GM18508 (cell line): Measurements from ENCODE around the gene ZNF446.
"Not testable (repeated sequence)": the region's sequence is repeated elsewhere in the genome, so short reads cannot be mapped to it uniquely, and the experiment has no call there.

ENCODE experiments used
- ATAC-seq: cut with Tn5 transposase; IDR thresholded peaks from one replicate; pipeline ENCODE4 v1.9.1; 2021; ENCODE audit warnings: moderate number of reproducible peaks; ENCODE audit not compliant: insufficient read depth, unreplicated experiment

Gene ZNF446

DNA sequence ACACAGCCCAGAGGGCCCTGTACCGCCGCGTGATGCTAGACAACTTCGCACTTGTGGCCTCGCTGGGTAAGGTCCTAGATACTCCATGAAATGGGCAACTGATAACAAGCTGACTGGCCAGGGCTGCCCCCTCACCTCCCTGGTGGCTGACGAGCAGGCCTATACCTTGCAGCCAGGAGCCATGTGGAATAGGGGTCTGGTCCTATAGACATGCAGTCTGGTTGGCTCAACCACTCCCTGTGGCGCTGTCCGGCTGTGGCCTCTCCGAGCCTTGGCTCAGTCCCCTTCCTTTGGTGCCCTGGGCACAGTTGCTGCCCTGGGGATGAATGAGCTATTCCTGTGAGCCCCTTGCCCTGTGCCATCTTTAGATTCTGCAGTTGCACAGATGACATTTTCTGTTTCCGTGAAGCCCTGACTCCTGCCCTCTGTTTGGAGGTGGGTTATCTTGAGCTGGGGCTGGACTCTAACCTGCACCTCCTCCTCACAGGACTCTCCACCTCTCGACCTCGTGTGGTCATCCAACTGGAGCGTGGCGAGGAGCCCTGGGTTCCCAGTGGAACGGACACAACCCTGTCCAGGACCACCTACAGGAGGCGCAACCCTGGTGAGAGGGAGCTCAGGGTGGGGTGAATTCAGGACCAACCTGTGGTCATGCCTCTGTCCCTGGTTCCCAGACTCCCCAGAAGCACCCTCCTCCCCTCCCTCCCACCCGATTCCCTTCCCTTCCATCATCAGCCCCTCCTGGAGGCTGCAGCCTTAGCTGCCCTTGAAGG is 6.7 kb upstream of the ZNF446 start:
- no peak for ATAC-seq

DNA sequence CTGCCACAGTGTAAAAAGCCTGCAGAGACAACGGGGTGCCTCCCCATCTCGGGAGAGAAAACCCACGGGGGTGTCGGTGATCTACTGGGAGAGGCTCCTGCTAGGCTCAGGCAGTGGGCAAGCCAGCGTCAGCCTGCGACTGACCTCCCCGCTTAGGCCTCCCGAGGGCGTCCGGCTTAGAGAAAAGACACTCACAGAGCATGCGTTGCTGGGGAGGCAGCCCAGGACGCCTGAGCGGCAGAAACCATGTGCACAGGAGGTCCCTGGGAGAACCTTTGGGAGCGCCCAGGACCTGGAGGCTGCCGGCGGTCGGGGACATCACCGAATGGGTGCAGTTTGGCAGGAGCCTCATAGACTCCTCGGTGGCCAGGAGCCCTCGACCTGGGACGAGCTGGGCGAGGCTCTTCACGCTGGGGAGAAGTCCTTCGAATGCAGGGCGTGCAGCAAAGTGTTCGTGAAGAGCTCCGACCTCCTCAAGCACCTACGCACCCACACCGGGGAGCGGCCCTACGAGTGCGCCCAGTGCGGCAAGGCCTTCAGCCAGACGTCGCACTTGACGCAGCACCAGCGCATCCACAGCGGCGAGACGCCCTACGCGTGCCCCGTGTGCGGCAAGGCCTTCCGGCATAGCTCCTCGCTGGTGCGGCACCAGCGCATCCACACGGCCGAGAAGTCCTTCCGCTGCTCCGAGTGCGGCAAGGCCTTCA is 5.2 kb upstream of the ZNF446 start:
- ATAC-seq, result not testable (repeated sequence)

DNA sequence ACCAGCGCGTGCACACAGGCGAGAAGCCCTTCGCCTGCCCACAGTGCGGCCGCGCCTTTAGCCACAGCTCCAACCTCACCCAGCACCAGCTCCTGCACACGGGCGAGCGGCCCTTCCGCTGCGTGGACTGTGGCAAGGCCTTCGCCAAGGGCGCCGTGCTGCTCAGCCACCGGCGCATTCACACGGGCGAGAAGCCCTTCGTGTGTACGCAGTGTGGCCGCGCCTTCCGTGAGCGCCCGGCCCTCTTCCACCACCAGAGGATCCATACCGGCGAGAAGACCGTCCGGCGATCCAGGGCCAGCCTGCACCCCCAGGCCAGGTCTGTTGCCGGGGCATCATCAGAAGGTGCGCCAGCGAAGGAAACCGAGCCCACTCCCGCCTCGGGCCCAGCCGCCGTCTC is 4.4 kb upstream of the ZNF446 start:
- ATAC-seq, result no peak

DNA sequence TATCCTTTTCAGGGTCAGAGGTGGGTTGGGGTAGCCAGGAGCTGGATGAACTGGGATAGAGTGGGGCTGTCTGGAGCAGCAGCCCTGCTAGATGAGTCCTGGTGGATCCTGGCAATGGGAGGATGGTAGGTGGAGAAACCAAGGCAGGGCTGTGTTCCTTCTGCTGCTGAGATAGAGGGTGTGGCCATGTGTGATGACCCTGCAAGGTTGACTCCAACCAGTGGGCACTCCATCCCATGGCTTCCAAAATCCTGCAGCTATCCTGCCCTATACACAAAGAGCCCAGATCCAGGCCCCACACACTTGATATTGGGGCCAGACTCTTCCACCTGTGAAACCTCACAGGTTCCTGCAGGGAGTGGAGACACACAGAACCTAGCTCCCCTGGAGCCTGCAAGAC is 2.4 kb upstream of the ZNF446 start:
- no peak for ATAC-seq

DNA sequence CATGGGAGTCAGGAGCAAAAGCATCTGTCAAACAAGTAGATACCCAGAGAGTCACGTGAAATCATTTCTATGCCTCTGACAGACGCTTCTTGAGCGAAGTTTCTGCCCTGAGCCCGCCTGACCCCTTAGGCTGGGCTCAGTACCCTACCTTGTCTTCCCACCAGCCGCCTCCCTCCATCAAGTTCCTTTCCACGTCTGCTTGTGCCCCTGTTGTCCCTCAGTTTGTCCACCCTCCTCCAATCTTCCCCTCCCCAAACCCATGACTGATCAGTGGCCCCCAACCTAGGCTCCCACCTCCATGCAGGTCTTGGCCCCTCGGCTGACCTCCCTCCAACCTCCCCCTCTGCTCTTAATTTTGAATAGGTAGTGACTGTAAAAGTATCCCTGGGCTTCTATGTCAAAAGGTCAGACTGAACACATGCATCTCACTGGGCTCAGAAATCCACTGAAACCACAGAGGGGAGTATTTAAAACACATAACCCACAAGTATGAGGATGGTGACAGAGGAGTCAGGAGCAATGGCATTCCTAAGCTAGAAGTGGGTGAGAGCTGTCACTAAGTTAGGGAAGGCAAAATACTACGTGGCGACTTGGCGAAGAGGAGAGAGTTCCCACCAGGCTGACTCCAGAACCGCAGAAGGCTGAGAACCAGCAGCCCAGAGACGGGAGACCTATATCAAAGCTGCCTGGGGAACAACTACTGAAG is 1.7 kb upstream of the ZNF446 start:
- no peak for ATAC-seq

DNA sequence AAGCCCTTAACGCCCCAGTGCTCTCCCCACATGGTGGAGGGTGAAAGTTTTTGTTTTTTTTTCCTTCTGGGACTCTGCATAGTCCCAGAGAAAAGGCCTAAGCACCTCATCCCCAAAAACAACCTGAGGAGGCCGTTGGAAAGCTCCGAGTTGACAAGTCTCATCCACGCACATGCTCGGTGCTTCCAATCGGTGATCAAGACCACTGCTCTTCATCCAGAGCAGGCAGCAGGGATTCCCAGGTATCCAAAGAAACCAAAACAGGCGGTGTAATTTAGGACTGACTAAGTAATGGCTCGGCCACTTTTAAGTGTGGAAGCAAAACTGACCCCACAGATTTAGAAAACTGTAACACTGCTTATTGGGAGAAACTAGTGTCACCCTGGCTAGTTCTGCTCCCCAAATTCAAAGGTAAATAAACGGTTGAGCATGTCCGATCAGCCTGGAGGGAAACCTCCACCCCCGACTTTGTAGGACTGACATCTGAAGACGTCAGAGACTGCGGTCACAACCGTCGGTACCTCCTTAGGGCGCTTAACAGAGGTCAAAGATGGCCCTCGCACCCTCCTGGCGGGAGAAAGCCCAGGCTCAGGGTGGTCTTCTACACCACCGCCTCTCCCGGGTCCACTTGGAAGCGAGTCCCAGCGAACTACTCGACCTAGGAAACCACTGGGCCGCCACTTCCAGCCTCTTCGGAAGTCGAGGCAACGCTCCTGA is 997 bp upstream of the ZNF446 start:
- ATAC-seq, result peak; percentile 4

DNA sequence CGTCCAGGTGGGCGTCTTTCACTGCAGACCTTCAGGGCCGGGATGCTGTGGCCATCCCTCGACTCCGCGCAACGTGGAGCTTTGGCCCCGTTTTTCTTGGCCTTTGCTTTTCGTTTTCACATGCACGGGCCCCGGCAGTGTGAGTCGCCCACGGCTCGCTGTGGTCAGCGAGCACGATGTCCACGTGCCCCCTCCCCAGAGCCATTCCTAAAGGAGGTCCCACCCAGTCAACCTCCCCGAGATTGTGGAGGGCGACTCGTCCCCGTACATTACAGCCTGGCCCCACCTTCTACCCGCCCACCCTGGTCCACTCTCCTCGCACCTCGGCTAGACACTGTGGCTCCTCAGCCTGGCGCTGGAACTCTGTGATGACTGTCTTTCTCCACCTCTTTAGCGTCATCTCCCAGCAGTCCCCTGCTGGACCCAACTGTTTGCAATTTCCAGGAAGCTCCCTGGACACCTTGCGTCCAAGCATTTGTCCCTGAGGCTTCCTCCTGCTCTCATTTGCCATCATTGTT is 405 bp downstream of the ZNF446 start:
- no peak for ATAC-seq

DNA sequence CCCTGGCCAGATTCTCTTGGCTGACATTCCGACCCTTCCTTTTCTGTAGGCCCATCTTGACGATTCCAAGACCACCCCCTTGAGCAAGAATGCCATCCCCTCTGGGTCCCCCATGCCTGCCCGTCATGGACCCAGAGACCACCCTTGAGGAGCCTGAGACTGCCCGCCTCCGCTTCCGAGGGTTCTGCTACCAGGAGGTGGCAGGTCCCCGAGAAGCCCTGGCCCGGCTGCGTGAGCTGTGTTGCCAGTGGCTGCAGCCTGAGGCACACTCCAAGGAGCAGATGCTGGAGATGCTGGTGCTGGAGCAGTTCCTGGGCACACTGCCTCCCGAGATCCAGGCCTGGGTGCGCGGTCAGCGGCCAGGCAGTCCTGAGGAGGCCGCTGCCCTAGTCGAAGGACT is 978 bp downstream of the ZNF446 start:
- no peak for ATAC-seq

DNA sequence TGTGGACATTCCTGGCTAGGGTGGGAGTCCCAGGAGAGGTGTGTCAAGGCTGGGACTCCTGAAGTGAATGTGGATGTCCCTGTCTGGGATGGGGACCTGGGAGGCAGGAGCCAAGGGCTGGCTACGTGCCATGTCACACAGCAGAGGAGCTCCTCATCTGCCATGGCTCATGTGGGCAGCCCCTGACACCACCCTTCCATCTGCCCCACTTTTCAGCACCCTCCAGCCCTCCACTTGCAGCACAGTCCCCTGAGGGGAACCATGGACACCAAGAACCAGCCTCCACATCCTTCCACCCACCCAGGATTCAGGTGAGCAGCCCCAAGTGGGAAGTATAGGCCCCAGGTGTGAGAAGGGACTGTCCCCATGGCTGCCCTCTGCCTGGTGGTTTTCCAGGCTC is 1.7 kb downstream of the ZNF446 start:
- no peak for ATAC-seq

DNA sequence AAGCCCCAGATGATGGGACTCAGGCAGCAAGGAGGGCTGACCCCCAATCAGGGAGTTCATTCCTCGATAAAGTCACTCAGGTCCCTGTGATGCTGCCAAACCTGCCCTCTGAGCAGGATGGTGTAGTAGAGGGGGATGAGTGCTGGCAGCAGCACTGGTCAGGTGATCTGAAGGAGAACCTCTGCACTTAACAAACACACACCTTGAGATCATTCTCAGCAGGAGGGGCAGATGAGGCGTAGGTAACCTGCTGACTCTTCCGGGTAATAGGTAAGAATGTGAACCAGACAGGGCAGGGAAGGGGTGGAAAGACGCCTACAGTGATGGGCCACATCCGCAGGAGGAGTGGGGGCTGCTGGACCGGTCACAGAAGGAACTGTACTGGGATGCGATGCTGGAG is 3.2 kb downstream of the ZNF446 start:
- no peak for ATAC-seq

DNA sequence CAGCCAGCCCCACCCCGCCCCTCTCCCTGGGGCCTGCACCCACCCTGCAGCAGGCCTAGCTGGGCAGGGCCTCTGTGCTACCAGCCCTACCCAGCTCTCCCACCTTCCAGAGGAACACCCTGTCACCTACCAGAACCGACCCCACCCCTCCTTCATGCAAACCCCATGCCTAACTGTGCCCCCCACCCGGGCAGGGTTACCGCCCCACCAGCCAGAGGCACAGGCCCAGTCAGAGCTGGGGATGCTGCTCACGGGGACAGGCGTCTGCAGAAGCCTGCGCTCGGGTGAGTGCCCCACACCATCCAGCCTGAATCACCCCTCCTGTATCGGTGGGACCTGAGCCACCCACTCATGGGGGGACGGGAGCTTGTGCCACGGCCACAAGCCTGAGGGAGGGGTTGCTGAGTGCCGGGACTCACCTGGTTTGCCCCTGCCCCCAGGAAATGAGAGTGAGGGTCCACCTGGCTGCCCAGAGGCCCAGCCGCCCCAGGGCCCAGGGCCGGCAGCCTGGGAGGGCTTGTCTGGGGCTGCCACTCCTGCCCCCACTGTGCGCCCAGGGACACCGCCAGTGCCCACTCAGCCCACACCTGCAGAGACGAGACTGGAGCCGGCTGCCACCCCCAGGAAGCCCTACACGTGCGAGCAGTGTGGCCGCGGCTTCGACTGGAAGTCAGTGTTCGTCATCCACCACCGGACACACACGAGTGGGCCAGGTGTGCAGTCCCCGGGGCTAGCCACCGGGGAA is 3.8 kb downstream of the ZNF446 start:
- no peak for ATAC-seq

DNA sequence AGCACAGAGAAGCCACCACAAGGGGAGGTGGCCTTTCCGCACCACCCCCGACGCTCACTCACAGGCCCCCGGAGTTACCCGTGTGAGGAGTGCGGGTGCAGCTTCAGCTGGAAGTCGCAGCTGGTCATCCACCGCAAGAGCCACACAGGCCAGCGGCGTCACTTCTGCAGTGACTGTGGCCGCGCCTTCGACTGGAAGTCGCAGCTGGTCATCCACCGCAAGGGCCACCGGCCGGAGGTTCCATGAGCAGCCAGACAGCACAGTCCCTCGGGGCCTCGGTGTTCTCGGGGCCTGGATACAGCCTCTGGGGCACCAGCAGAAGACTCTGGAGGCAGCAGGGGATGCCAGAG is 4.3 kb downstream of the ZNF446 start:
- ATAC-seq, result no peak

DNA sequence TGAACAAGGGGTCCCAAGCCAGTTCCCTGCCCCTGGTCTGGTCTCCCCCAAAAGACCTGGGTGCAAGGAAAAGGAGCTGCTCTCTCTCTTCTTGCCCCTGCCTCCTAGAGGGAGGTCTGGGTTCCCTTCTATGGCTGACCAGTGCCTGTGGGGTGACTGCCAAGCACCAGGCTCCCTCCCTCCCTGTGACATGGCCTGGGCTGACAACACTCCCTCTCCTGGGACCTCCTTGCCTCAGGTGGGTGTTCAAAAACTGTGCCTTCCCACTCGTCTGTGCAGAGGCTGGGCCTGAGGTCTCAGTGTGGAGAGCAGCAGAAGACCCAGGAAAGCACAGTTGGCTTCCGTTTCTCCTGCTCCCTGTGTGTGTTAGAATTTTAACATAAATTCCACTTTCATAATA is 4.7 kb downstream of the ZNF446 start:
- ATAC-seq, result no peak

DNA sequence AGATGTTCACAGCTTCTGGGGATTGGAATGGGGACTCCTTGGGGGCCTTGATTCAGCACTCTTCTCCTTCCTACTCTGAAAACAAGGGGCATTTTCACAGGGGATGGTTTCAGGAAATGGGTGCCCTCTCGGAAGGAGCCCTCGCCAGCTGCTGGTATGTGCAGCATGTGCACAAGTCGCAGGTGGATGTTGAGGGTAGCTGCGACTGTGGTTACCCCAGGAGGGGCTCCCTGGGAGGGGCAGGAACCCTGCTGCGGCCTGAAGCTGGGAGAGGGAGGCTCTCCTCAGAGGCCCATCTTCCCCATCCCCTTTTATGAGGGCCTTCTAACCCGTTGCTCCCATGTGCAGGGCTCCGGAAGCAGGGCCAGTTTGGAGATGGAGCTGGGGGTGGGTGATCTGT is 6.2 kb downstream of the ZNF446 start:
- no peak for ATAC-seq

DNA sequence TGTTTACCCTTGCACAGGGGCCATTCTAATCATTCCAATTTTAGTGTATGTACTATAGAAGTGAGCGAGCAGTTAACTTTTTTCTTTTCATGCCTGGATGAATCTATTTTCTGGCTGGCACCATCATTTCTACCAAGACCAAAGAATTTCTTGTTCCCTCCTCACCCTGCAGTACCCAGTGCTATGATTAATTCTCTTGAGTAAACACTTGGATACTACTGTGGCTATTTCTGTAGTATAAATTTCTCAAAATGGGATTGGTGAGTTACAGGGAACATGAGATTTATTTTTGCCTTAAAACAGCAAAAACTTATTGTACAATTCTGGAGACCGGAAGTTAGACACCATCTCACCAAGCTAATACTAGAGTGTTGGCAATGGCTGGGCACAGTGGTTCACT is 7.6 kb downstream of the ZNF446 start:
- no peak for ATAC-seq

DNA sequence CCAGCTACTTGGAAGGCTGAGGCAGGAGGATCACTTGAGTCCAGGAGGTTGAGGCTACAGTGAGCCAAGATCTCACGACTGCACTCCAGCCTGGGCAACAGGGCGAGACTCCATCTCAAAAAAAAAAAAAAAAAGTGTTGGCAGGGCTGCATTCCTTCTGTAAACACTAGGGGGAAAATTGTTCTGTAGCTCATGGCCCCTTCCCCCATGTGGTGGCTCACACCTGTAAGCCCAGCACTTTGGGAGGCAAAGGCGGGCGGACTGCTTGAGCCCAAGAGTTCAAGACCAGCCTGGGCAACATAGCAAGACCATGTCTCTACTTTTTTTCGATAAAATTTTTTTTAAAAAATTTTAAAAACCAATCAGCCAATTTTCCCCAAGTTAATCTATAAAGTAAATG is 8.2 kb downstream of the ZNF446 start:
- not testable (repeated sequence) for ATAC-seq

DNA sequence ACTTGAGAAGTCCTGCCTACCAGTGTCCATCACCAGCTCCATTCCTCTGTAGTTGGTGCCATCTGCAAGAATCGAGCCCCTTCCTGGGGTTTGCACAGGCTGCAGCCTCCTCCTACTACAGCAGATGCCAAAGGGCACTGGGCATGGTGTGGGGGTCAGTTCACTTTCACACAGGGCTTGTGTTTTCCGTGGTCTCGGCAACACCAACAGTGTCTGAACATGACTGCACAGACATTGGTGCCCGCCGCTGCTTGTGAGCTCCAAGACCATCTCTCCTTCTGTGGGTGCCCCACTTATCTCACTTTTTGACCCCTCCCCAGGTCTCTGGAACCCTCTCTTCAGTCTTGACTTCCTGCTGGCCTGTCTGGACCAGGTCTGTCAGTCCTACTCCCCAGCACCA is 15.2 kb downstream of the ZNF446 start:
- no peak for ATAC-seq

DNA sequence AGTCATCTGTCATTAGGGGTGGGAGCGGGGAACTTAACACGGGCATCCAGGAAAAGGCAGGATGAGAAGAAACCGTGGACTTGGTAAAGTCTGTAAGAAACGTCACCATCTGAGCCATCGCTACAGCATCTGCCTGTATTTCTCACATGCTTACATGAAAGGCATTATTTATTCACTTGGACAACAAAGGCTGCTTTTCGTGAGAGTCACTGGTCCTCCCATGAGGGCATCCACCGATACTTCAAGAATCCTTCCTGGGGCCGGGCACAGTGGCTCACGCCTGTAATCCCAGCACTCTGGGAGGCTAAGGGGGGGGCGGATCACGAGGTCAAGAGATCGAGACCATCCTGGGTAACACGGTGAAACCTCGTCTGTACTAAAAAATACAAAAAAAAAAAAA is 16.1 kb downstream of the ZNF446 start:
- no peak for ATAC-seq

DNA sequence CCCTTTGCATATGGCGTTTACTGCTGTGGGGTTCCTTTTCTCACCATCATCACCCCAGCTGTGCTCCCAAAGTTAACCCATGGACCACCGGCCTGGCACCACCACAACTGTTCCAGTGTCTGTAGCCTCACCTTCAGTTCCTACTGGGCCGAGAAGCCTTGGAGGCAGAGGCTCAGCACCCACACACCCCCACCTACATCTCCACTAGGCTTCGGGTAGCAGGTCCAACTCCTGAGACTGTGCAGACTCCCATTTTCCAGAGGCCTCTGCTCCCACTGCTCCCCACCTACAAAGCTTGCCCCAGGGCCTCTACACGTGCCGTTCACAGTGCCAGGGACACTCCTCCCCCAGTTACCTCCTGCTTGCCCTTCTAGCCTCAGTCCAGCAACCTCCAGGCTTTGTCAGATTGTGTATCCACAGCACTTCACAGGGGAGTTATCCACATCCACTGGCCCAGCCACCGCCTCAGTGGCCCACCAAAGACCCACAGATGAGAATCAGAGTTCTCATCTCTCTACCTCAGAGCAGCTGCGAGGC is 21.6 kb downstream of the ZNF446 start:
- ATAC-seq, result no peak
